ENCODE measurements around the gene ABI2.

GRCh38 chr2:203438528-203438927 is 110.3 kb downstream of the ABI2 start:
- TF ChIP-seq POLR2A (IDR thresholded peaks at IDR 0.05; ENCODE audit: low read length) (no peak), GATA1 (IDR thresholded peaks at IDR 0.05; ENCODE audit: low read depth, low read length) (no peak)

Data from erythroblast (primary cell).